Measurements from ENCODE around the gene SERPINE3. TPM values are rescaled to one million over a fixed set of nuclear protein-coding genes. Genes with fewer than 3 reads are reported as not detected.

Gene SERPINE3
- polyA plus RNA-seq, 3 donors, result not detected

- no peak for DNase-seq
Observed at GRCh38 chr13:51357928-51358595, 18.6 kb downstream of the SERPINE3 start.

GRCh38 chr13:51359352-51359751, 19.9 kb downstream of the SERPINE3 start:
- Mint-ChIP-seq H3K27me3 (ENCODE audit: low read depth in 3 of 3) (peaks cover 0 to 1% (median 0%) of the 10 kb centered on the region in 3 donors), H3K27ac (no peak overlapping the region)
- no CpG with 5 or more reads among the region's 1 CpG for WGBS (ENCODE audit: insufficient coverage)

More at GRCh38 chr13:51357928-51358595, 18.6 kb downstream of the SERPINE3 start:
- Mint-ChIP-seq H3K4me1 (no peaks in the 10 kb centered on the region), H3K36me3 (peaks cover 13 to 22% of the 10 kb centered on the region in 2 donors), H3K27ac (no peak overlapping the region), H3K4me3 (no peak overlapping the region), H3K9me3 (no peaks in the 10 kb centered on the region), H3K27me3 (ENCODE audit: low read depth in 3 of 3) (peaks cover 0 to 1% (median 0%) of the 10 kb centered on the region in 3 donors)
- Histone ChIP-seq H3K9me3 (replicated peaks in 1 of 2; ENCODE audit: control insufficient read depth in 1 of 2, insufficient read depth in 1 of 2, low read length in 2 of 2) (no peaks in the 10 kb centered on the region), H3K9ac (ENCODE audit: insufficient read depth, low read length, poor library complexity, severe bottlenecking) (no peak overlapping the region), H3K27ac (ENCODE audit: low read depth in 1 of 2, low read length in 2 of 2) (no peak overlapping the region), H3K4me1 (ENCODE audit: control insufficient read depth in 1 of 2, insufficient read depth in 2 of 2, low read length in 2 of 2) (no peaks in the 10 kb centered on the region), H3K4me3 (replicated peaks in 1 of 3; ENCODE audit: low read depth in 2 of 3, low read length in 3 of 3) (no peak overlapping the region), H3K4me2 (replicated peaks; ENCODE audit: extremely low read depth, low read length, poor library complexity, severe bottlenecking) (no peak overlapping the region), H3K27me3 (ENCODE audit: control insufficient read depth in 2 of 2, insufficient read depth in 2 of 2, low read length in 2 of 2) (no peaks in the 10 kb centered on the region), H2AFZ (ENCODE audit: insufficient read depth, low read depth, low read length, poor library complexity, severe bottlenecking) (no peak overlapping the region), H4K20me1 (ENCODE audit: insufficient read depth, low read length) (no peaks in the 10 kb centered on the region), H3K36me3 (replicated peaks in 1 of 2; ENCODE audit: control insufficient read depth in 1 of 2, insufficient read depth in 2 of 2, low read length in 2 of 2) (peaks cover 8 to 21% of the 10 kb centered on the region in 2 donors), H3K79me2 (ENCODE audit: insufficient read depth, low read length) (no peaks in the 10 kb centered on the region)
- no peak for TF ChIP-seq CTCF (IDR thresholded peaks at IDR 0.05)
- intact Hi-C loops (cut with micrococcal nuclease), result no loop called here
- WGBS (ENCODE audit: insufficient coverage), result 80% methylated on average over 2 of the region's 5 CpGs

More at GRCh38 chr13:51359352-51359751, 19.9 kb downstream of the SERPINE3 start:
- Histone ChIP-seq H3K9ac (ENCODE audit: insufficient read depth, low read length, poor library complexity, severe bottlenecking) (no peak overlapping the region), H3K4me3 (replicated peaks in 1 of 3; ENCODE audit: low read depth in 2 of 3, low read length in 3 of 3) (no peak overlapping the region), H3K4me1 (ENCODE audit: control insufficient read depth in 1 of 2, insufficient read depth in 2 of 2, low read length in 2 of 2) (no peaks in the 10 kb centered on the region), H3K79me2 (ENCODE audit: insufficient read depth, low read length) (no peaks in the 10 kb centered on the region), H3K27ac (ENCODE audit: low read depth in 1 of 2, low read length in 2 of 2) (no peak overlapping the region), H3K9me3 (replicated peaks in 1 of 2; ENCODE audit: control insufficient read depth in 1 of 2, insufficient read depth in 1 of 2, low read length in 2 of 2) (no peaks in the 10 kb centered on the region), H3K36me3 (replicated peaks in 1 of 2; ENCODE audit: control insufficient read depth in 1 of 2, insufficient read depth in 2 of 2, low read length in 2 of 2) (peaks cover 18 to 31% of the 10 kb centered on the region in 2 donors), H4K20me1 (ENCODE audit: insufficient read depth, low read length) (no peaks in the 10 kb centered on the region), H3K4me2 (replicated peaks; ENCODE audit: extremely low read depth, low read length, poor library complexity, severe bottlenecking) (no peak overlapping the region), H3K27me3 (ENCODE audit: control insufficient read depth in 2 of 2, insufficient read depth in 2 of 2, low read length in 2 of 2) (no peaks in the 10 kb centered on the region), H2AFZ (ENCODE audit: insufficient read depth, low read depth, low read length, poor library complexity, severe bottlenecking) (no peak overlapping the region)
- no peak for TF ChIP-seq CTCF (IDR thresholded peaks at IDR 0.05)
- Mint-ChIP-seq H3K9me3 (no peaks in the 10 kb centered on the region), H3K4me1 (no peaks in the 10 kb centered on the region), H3K36me3 (peaks cover 20 to 31% of the 10 kb centered on the region in 2 donors), H3K4me3 (no peak overlapping the region)
- intact Hi-C loops (cut with micrococcal nuclease), result no loop called here
- DNase-seq, result no peak

Data from CD14-positive monocyte (primary cell).